ENCODE data around the gene DNAJC8. TPM values are rescaled to one million over a fixed set of nuclear protein-coding genes. Genes with fewer than 3 reads are reported as not detected.
A peak's percentile ranks its signal among the peaks of the same experiment; 100 is the strongest.

DNAJC8 gene
- total and polyA plus RNA-seq, 2 of the 8 experiments (the other 6 are each of a cell fraction or from before 2014, with no cell fraction given): 116 to 134 TPM

GRCh38 chr1:28259252-28259933 lies 26.6 kb upstream of the DNAJC8 start, which contains the start of gene SESN2 (continued):
- TF ChIP-seq SP4 (IDR thresholded peaks at IDR 0.05; ENCODE audit: low read length): no peak
- TF ChIP-seq ATF3 (IDR thresholded peaks at IDR 0.05; ENCODE audit: insufficient read depth, low read depth, low read length): no peak
- peak; percentile 84 for TF ChIP-seq SP1 (IDR thresholded peaks at IDR 0.05; ENCODE audit: low read depth, low read length)
- peak; percentile 59 for TF ChIP-seq SIX5 (IDR thresholded peaks at IDR 0.05; ENCODE audit: low read depth, low read length)
- no peak for TF ChIP-seq CHD7 (IDR thresholded peaks at IDR 0.05; ENCODE audit: insufficient replicate concordance, low read length)
- no peak for TF ChIP-seq NRF1 (IDR thresholded peaks at IDR 0.05; ENCODE audit: low read depth, low read length)
- peak; percentile 79 to 95 for TF ChIP-seq POLR2A (IDR thresholded peaks at IDR 0.05; ENCODE audit: control extremely low read depth in 1 of 2, low read depth in 2 of 2, low read length in 2 of 2)
- no peak for TF ChIP-seq BACH1 (IDR thresholded peaks at IDR 0.05; ENCODE audit: low read length)
- no peak for TF ChIP-seq USF2 (IDR thresholded peaks at IDR 0.05; ENCODE audit: low read length)
- TF ChIP-seq POU5F1 (IDR thresholded peaks at IDR 0.05; ENCODE audit: low read depth, low read length): no peak
